ENCODE data around the gene PAK5.
"Not testable (repeated sequence)": the region's sequence is repeated elsewhere in the genome, so short reads cannot be mapped to it uniquely, and the experiment has no call there.

PAK5 gene

DNA sequence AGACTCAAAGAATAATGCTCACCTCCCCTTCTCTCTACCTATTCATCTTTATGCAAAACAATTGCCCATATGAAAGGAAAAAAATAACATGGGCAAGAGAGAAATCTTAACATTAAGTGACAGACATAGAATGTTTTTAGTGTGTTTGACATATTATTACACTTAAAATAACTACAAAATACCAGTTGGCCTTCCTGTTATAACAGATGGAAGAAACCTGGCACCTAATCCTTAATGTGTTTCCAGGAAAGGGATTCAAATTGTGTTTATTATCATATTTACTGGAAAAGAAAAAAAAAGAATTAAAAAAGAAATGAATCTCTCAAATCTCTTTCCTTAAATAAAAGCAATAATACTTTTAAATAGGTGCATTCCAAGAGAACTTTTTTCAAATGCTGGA, 165.9 kb downstream of the PAK5 start:
- no peak for DNase-seq

DNA sequence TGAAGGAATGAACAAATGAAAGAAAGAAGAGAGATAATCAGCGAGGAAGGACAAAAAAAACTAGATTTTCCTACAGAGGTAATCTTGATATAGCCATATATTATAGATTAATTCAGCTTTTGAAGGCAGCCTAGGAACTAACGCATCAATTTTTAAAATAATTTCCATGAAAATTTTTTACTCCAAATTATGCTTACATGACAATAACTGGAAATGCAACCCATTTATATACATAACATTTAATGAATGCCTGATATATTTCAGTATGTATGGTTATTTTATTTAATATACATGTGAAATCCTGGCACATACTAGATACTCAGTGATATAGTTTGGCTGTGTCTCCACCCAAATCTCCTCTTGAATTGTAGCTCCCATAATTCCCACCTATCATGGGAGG, 166.8 kb downstream of the PAK5 start:
- no peak for DNase-seq

DNA sequence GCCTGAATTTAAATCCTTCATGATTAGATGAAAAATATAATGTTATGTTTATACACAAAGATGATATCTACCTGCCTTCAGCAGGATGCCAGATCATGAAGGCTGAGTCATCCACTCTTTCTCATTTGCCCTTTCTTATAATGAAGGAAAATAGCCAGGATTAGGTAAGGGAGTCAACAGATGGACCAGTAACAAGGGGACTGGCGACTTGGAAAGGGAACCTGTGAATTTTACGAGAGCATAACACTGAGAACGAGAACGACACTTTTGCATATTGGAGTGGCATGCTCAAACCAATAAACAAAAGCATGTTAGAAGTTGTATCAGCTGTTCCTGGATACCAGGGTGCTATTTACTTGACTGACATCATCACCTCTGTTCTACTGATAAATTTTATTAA, 170.5 kb downstream of the PAK5 start:
- no peak for DNase-seq

- no peak for DNase-seq
Observed at GRCh38 chr20:9663423-9663822, 175.5 kb downstream of the PAK5 start.

GRCh38 chr20:9660236-9660868, 178.5 kb downstream of the PAK5 start:
- no peak for DNase-seq

DNA sequence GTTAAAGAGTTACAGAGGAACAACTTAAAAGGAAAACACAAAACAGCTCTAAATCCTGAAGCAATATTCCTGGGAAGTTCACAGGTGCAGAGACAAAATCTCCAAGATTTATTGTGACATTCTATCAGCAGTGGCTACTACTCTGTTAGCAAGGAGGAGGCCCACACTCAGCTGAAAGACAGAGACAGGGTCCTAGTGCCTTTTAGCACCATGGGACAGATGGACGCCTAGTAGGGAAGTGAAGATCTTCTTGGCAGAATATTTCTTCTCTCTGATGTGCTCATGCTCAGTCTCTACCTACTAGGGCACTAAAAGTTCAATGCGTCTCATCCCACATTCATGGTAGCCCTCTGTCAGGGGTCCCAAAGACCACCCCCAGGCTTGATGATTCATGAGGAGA, 191.1 kb downstream of the PAK5 start:
- no peak for DNase-seq

DNA sequence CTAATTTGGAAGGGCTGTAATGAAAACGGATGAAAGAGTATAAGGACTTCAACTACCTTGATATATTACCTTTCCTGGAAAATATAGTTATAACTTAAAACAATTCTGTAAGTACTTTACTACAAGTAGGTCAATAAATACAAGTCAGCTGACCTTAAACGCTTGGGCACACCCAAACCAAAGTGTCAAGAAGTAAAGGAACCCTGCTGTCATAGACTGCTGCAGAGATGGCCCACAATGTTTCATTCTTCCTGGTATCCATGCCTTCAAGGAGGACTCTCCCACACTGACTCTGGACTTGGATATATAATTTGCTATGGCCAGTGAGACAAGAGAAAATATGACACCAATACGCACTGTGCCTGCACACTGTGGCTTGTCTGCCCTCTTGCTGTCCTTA, 192.5 kb downstream of the PAK5 start:
- DNase-seq = no peak

- DNase-seq = no peak
Observed at GRCh38 chr20:9642882-9643281, 196.0 kb downstream of the PAK5 start.

DNA sequence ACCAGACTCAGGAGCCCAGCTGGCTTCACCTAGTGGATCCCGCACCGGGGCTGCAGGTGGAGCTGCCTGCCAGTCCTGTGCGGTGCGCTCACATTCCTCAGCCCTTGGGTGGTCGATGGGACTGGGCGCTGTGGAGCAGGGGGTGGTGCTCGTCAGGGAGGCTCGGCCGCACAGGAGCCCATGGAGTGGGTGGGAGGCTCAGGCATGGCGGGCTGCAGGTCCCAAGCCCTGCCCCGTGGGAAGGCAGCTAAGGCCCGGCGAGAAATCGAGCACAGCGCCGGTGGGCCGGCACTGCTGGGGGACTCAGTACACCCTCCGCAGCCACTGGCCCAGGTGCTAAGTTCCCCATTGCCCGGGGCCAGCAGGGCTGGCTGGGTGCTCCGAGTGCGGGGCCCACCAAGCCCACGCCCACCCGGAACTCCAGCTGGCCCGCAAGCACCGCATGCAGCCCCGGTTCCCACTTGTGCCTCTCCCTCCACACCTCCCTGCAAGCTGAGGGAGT, 197.3 kb downstream of the PAK5 start:
- not testable (repeated sequence) for DNase-seq

- DNase-seq = no peak
Observed at GRCh38 chr20:9637889-9638288, 201.0 kb downstream of the PAK5 start.

DNA sequence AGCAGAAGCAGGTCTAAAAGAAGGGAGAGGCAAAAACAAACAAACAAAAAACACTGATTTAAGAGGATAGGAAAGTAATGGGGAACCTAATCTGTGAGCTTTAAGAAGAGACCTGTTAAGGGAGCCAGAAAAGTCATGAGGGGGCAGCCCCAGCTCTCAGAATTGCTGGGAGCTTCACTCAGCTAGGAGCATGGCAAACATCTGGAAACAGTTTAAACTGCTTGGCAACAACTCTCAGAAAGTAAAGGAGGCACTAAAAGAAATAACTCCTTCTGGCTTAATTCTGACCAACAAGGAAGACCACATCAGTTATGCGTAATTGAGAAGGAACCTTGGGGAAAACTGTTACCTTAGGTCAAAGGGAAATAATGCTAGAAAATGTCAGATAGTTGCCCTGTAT, 203.1 kb downstream of the PAK5 start:
- DNase-seq = no peak

- DNase-seq = no peak
Observed at GRCh38 chr20:9634327-9634726, 204.5 kb downstream of the PAK5 start.

DNA sequence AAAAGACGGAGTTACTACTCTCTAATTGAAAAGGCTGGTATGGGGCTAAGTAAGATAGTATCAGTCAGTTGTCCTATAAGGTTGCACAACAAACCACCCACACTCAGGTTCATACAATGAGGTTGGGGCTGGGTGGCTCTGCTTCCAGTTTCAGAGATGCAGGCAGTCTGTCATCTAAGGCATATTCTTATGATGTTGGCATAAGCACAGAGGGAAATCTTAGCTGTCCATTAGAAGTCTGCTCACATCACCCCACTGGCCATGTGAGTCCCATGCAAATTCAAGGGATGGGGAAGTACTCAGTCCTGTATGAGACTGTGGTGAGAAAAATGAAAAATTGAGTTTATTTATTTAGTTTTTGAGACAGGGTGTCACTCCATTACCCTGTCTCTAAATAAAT, 205.9 kb downstream of the PAK5 start:
- DNase-seq = no peak

DNA sequence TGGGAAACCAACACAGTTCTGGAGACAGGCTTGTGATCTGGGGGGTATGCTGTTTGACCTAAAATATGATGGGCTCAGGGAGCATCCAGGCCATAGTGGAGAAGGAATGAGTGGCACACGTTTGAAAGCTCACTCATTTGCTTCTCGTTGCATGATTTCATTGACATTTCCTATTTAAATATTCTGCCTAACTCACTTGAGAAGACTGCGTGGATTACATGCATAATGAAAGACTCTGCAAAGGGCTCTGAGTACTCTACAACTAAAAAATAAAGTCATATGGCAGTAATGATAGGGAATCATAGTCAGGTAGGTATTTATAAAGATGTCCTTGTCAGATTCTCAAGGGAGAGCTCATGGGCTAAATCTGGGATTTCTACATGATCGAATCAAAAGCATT, 206.6 kb downstream of the PAK5 start:
- DNase-seq = no peak

DNA sequence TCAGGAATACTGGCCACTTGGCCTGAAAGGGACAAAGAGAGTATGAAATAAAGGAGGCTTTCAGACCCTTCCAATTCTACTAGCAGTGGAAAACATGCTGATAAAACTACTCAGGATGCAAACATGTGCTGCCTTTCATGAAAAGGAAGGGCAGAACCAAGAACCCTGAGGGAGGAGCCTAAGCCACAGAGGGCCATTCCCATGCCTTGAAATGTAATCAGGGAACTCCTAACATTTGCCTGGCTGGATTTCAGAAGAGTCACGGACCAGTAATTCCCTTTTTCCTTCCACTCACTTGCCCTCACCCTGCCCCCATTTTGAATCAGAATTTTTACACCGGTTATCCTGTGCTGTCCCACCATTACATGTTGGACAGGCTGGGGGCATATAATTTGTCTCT, 208.3 kb downstream of the PAK5 start:
- DNase-seq = no peak

DNA sequence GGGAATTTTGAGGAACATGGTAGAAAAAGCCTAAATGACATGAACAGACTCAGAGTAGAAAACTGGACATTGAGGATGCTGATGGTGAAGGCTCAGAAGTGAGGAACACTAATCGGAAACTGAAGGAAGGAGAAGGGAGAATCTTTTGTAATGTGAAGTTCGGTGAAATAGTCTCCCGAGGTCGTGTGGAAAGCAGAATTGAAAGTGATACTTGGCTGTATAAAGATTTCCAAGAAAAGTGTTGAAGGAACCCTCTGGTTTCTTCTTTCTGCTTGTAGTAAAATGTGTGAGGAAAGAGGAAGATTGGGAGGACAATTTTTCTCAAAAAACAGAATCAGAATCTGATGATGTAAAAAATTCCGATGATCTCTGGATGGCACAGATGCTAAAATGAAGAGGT, 209.0 kb downstream of the PAK5 start:
- DNase-seq = no peak

GRCh38 chr20:9628589-9628988, 210.3 kb downstream of the PAK5 start:
- DNase-seq = no peak

DNA sequence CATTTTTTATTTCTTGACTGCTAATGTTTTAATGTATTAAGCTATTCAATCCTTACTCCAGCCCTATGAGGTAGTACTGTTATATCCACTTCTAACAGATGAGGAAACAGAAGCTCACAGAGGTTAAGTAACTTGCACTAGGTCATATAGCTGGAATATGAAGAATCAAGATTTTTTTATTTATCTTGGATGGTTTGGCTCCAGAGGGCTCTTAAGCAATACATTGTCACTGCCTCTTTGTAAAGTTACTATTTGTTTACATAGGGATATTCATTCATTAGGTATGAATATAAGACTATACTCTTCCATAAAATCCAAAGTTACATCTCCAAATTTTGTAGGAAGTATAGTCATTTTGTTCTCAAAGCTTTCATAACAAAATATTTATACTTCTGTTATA, 210.7 kb downstream of the PAK5 start:
- DNase-seq = no peak

- DNase-seq = no peak
Observed at GRCh38 chr20:9627219-9627618, 211.7 kb downstream of the PAK5 start.

DNA sequence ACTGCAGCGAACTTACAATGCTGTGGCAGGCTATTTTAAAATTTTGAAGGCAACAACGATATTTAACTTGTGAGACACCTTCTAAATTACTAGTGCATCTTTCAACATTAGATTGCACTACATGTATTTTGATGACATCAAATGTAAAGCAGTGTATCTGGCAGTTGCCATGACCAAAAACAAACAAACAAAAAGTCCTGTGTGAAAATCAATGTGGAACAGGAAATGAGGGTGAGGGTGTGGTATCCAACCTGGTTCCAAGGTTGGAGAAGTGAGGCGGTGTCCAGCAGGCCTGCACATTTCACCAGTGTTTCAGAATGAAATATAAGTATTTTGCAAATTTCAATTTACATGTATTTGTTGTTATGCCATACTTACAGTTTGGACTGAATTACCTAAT, 212.5 kb downstream of the PAK5 start:
- no peak for DNase-seq

DNA sequence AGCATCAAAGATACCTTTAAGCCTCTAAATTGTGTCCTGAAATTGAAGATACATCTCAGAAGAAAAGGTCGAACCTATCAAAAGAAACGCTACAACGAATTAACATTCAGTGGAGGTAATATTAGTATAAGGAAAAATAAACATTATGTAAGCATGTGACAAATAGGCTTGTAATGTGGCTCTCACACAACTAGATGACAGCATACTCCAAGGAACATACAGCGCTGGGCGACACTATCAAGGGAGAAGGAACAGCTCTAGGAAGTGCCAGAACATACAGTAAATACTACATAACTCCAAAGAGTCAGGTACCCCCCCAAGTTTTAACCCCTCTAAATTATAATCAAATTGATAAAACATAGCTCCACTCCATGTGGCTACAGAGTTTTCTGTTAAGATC, 220.9 kb downstream of the PAK5 start:
- no peak for DNase-seq

DNA sequence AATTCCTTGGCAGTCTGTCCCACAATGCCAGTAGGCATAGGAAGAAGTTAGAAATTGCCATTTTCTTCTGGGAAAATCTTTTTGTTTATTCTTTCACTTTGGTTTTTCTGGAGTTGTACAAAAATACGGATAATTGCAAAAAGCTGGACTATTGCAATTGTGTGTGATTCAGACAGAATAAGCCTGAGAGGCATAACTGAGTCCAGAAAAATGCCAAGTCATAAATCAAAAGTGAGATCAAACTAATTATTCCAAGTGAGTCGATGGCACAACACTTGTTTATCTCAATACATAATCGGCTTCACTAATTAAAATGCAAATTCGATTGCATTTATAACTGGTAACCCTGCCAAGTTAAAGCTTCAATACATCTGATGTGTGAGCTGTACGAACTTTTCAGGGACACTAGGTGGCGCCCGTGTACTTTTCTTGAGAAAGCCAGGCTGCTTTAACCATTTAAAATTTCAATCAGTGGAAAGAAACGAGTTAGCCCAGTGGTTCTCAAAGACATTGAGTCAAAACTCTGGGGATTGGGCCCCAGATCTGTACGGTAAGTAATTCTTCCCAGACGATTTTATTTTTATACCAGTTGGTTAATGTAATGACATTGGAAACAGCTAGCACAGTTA, 221.9 kb downstream of the PAK5 start:
- peak; percentile 34 to 35 for DNase-seq

GRCh38 chr20:9616455-9616805, 222.4 kb downstream of the PAK5 start:
- DNase-seq = no peak

DNA sequence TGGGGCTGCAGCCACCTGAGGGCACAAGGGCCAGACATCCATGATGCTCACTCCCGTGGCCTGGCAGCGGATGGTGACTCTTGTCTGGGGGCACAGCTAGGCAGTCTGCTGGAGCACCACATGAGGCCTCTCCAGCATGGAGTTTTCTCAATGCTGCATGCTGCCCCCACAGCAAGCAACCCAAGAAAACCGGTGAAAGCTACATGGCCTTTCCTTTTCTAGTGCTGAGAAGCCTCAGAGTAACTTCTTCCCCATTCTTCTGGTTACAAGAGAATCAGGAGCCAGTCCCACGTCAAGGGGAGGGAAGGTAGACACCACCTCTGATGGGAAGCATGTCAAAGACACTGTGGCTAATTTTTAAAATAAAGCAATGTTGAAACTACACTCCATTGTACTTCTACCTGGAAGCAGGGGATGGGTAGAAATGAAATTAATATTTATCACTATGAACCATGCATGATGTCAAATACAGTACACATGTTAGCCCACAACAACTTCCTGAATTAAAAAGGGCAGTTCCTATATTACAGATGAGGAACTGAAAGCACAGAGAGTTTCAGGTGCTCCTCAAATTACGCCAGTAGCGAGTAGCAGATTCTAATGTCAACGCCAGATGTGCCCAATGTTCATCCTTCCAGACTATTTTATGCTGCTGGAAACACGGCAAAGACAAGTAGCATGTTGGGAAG, 223.0 kb downstream of the PAK5 start:
- DNase-seq = no peak

- DNase-seq = no peak
Observed at GRCh38 chr20:9615118-9615517, 223.8 kb downstream of the PAK5 start.

Measured in CD4-positive, alpha-beta T cell treated with Interleukin-4 for 1 hour (primary cell).